Colon (tissue), 2 donors: ENCODE results near the gene CMKLR1.

Experiments used
- FAIRE-seq: peaks from 2 replicates; lab custom pipeline; 2012; peaks lifted over from hg19 to GRCh38; lab: Jason Lieb, UNC
- donor health status: control.
- donor health status: control.

Gene CMKLR1

GRCh38 chr12:108315486-108316105 lies 23.5 kb downstream of the CMKLR1 start:
- no peak for FAIRE-seq

GRCh38 chr12:108313606-108314351 lies 25.3 kb downstream of the CMKLR1 start:
- no peak for FAIRE-seq

GRCh38 chr12:108313241-108313605 lies 25.9 kb downstream of the CMKLR1 start:
- FAIRE-seq = no peak

GRCh38 chr12:108312693-108313189 lies 26.4 kb downstream of the CMKLR1 start:
- FAIRE-seq = no peak

- no peak for FAIRE-seq
Observed at GRCh38 chr12:108312073-108312659, 26.9 kb downstream of the CMKLR1 start.

GRCh38 chr12:108311605-108312004 lies 27.5 kb downstream of the CMKLR1 start:
- no peak for FAIRE-seq

GRCh38 chr12:108310489-108310888 lies 28.6 kb downstream of the CMKLR1 start:
- FAIRE-seq = no peak

- FAIRE-seq = no peak
Observed at GRCh38 chr12:108309674-108310312, 29.3 kb downstream of the CMKLR1 start.

- FAIRE-seq = no peak
Observed at GRCh38 chr12:108308395-108309085, 30.6 kb downstream of the CMKLR1 start.

- no peak for FAIRE-seq
Observed at GRCh38 chr12:108307006-108307405, 32.1 kb downstream of the CMKLR1 start.

- FAIRE-seq = no peak
Observed at GRCh38 chr12:108306506-108306905, 32.6 kb downstream of the CMKLR1 start.

- no peak for FAIRE-seq
Observed at GRCh38 chr12:108305991-108306501, 33.1 kb downstream of the CMKLR1 start.

GRCh38 chr12:108305520-108305919 lies 33.6 kb downstream of the CMKLR1 start:
- FAIRE-seq = no peak

- no peak for FAIRE-seq
Observed at GRCh38 chr12:108304633-108305032, 34.5 kb downstream of the CMKLR1 start.

- FAIRE-seq = no peak
Observed at GRCh38 chr12:108303703-108304102, 35.4 kb downstream of the CMKLR1 start.

- FAIRE-seq = no peak
Observed at GRCh38 chr12:108302403-108303311, 36.5 kb downstream of the CMKLR1 start.

- no peak for FAIRE-seq
Observed at GRCh38 chr12:108302016-108302402, 37.1 kb downstream of the CMKLR1 start.

GRCh38 chr12:108301346-108301745 lies 37.8 kb downstream of the CMKLR1 start:
- no peak for FAIRE-seq

- no peak for FAIRE-seq
Observed at GRCh38 chr12:108299980-108300696, 39.0 kb downstream of the CMKLR1 start.

- no peak for FAIRE-seq
Observed at GRCh38 chr12:108299516-108299915, 39.6 kb downstream of the CMKLR1 start.
